ENCODE data around the gene HIGD1C. TPM values are rescaled to one million over a fixed set of nuclear protein-coding genes. Genes with fewer than 3 reads are reported as not detected.

HIGD1C gene
- total and polyA plus RNA-seq, 2 of the 8 experiments (the other 6 are each of a cell fraction or from before 2014, with no cell fraction given): not detected

GRCh38 chr12:51018956-51019355 lies 66.6 kb downstream of the HIGD1C start (continued):
- TF ChIP-seq CHD7 (IDR thresholded peaks at IDR 0.05; ENCODE audit: insufficient replicate concordance, low read length) (no peak), KDM1A (IDR thresholded peaks at IDR 0.05; ENCODE audit: borderline replicate concordance, low read length) (no peak), MAFK (IDR thresholded peaks at IDR 0.05; ENCODE audit: low read depth, low read length) (no peak), CBX5 (IDR thresholded peaks at IDR 0.05; ENCODE audit: low read depth, low read length) (no peak), RBBP5 (IDR thresholded peaks at IDR 0.05; ENCODE audit: borderline replicate concordance, low read depth, low read length) (no peak)

Measured in H1 (cell line).